Kidney (tissue), 14 donors: ENCODE measurements around the gene PLEKHA4. TPM values are rescaled to one million over a fixed set of nuclear protein-coding genes. Genes with fewer than 3 reads are reported as not detected.

Source experiments
- DNase-seq, 5 donors: peaks; one replicate each; pipeline ENCODE4 v3.0.0-alpha.2; 2013 to 2020
- FAIRE-seq: peaks from 2 replicates; lab custom pipeline; 2012; peaks lifted over from hg19 to GRCh38; lab: Jason Lieb, UNC
- H3K27ac ChIP-seq, 2 donors: one replicate each; pipeline ENCODE4 v1.7.0; 2013; ENCODE audit warnings: low read depth in 2 of 2, low read length in 2 of 2, inconsistent platforms in 1 of 2
- H3K27me3 ChIP-seq: one replicate; pipeline ENCODE4 v1.7.1; 2013; ENCODE audit warnings: low read length, inconsistent platforms; ENCODE audit not compliant: control insufficient read depth, insufficient read depth
- H3K36me3 ChIP-seq, 3 donors: one replicate each; pipeline versions ENCODE4 v1.7.0 to v1.7.1; 2013; ENCODE audit warnings: low read length in 3 of 3, control low read depth in 1 of 3, inconsistent platforms in 1 of 3; ENCODE audit not compliant: insufficient read depth in 3 of 3, control insufficient read depth in 2 of 3
- H3K4me1 ChIP-seq, 3 donors: one replicate each; pipeline versions ENCODE4 v1.7.0 to v1.7.1; 2013; ENCODE audit warnings: low read length in 3 of 3, inconsistent platforms in 1 of 3, low read depth in 1 of 3; ENCODE audit not compliant: control insufficient read depth in 2 of 3, insufficient read depth in 2 of 3
- H3K4me3 ChIP-seq, 3 donors: one replicate each; pipeline versions ENCODE4 v1.7.0 to v1.8.1; 2013; ENCODE audit warnings: low read length in 3 of 3, control low read depth in 1 of 3, inconsistent platforms in 1 of 3
- H3K9ac ChIP-seq, 3 donors: one replicate each; pipeline versions ENCODE4 v1.7.0 to v1.7.1; 2013; ENCODE audit warnings: low read length in 3 of 3, control low read depth in 1 of 3, inconsistent platforms in 1 of 3
- H3K9me3 ChIP-seq, 3 donors: one replicate each; pipeline versions ENCODE4 v1.7.0 to v1.7.1; 2013; ENCODE audit warnings: low read length in 3 of 3, control low read depth in 1 of 3, inconsistent platforms in 1 of 3; ENCODE audit not compliant: control insufficient read depth in 2 of 3, insufficient read depth in 1 of 3
- CTCF ChIP-seq: IDR thresholded peaks from 3 replicates; pipeline ENCODE4 v1.5.1; 2012; ENCODE audit warnings: mild to moderate bottlenecking, moderate library complexity, borderline replicate concordance; ENCODE audit not compliant: insufficient read depth; ENCODE audit errors: extremely low read depth
- intact Hi-C: fragments of 100-400 bp; cut with DNase I; formaldehyde crosslinking; loops from one replicate; pipeline ENCODE4 v1.11.1; 2022
- polyA plus RNA-seq: library from polyadenylated mRNA; stranded (reverse); fragments of 350-450 nt; fragmentation: Illumina TruSeq; extraction: RNeasy Lipid Tissue Mini Kit (QIAGEN cat#74804); gene quantifications from one replicate; pipeline ENCODE4 v1.2.3, GENCODE V29; 2014; ENCODE audit warnings: low read depth, low replicate concordance; ENCODE audit not compliant: insufficient read depth
- total RNA-seq: library from RNA; stranded (reverse); fragmentation: NEBNext Ultra II Directional; extraction: Animal tissue kit (Norgen Biotek cat#: 25700); gene quantifications from one replicate; pipeline ENCODE4 v1.2.1, GENCODE V29; 2021
- donor health status: control.
- donor health status: control.
- donor health status: control.
- donor health status: control.
- donor health status: control.
- donor health status: DM: yes; HTN: yes; CAD: no.
- donor health status: Normal renal cell carcinoma (clear cell type).

PLEKHA4 gene
- total and polyA plus RNA-seq, 2 donors from 2014 or later, result 22.9 to 79.1 TPM

DNA sequence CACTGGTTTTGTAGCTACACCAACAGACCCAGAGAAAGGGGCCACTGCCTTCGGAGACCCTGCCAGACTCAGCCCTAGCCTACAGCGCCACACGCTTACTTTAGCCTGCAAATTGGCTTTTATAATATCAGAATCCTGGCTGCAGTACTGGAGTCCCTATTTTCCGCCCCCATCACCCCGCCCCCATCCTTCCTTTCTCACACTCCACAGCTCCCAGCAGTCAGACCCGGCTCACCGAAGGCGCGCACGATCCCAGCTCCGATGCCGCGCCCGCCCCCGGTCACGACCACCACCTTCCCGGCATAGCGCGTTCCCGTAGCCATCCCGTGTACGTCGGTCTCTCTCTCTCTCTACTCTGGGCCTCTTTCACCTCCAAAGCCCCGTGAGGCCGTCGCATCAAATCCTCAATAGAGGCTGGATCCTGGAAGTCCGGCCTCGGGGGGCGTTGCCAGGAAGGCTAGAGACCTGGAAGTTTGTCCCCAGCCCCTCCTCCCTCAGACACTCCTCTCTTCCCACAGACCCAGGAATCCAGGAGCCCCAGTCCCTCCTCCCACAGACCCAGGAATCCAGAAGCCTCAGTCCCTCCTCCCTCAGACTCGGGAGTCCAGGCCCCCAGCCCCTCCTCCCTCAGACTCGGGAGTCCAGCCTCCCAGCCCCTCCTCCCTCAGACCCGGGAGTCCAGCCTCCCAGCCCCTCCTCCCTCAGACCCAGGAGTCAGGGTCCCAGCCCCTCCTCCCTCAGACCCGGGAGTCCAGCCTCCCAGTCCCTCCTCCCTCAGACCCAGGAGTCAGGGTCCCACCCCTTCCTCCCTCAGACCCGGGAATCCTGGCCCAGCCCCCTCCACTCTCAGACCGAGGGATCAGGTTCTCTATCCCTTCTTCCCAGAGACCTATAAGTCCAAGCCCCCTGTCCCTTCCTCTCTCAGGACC is 32.1 kb downstream of the PLEKHA4 start, which contains the start of gene HSD17B14:
HSD17B14 (minus strand) TSS at position 403 of the 929 bp plus-strand sequence; CDS start at position 323, 80 bp downstream.
- intact Hi-C loops, result loop anchor here (5.0 kb wide), 1 partner anchor 44 kb away; no protein-coding TSS in a partner anchor
- Histone ChIP-seq H3K4me3 (peak within 1 kb of the TSS; percentile 48 to 76 (median 73)), H3K9me3 (no peaks in the 10 kb centered on the region), H3K9ac (peak within 1 kb of the TSS; percentile 29 to 91 (median 55)), H3K27me3 (no peaks in the 10 kb centered on the region), H3K27ac (peak within 1 kb of the TSS; percentile 72 to 95), H3K4me1 (peaks cover 0 to 5% (median 2%) of the 10 kb centered on the region in 3 donors), H3K36me3 (peaks cover 0 to 3% (median 2%) of the 10 kb centered on the region in 3 donors)
- FAIRE-seq (no peak), DNase-seq (peak in 4 of 5 donors; percentile 67 to 88 (median 86))
- no peak for TF ChIP-seq CTCF

DNA sequence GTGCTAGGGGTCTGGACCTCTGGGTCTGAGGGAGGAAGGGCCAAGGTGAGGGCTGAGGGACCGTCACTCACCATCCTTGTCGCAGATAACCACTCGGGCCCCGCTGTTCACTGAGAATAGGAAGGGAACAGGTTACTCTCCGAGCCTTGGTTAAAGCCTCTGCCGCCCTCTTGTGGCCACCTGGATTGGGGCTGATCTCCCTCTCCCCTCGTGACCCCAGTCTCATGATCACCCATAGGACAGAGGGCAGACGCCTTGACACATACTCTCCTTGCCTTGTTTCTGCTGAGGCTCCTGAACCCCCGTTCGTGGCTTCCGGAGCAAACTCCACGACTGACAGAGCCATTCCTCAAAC is 32.7 kb downstream of the PLEKHA4 start:
- intact Hi-C loops, result loop anchor here (5.0 kb wide), 1 partner anchor 43 kb away; no protein-coding TSS in a partner anchor
- FAIRE-seq (no peak), DNase-seq (peak; percentile 92 to 96 (median 94))
- H3K27me3 ChIP-seq, result no peaks in the 10 kb centered on the region
- peak; percentile 84 for TF ChIP-seq CTCF
- H3K36me3 ChIP-seq, result peaks cover 0 to 8% (median 2%) of the 10 kb centered on the region in 3 donors
- peak overlapping the region; percentile 72 to 95 for H3K27ac ChIP-seq
- H3K9ac ChIP-seq, result peak overlapping the region; percentile 29 to 91 (median 38)
- peak overlapping the region; percentile 42 to 76 (median 73) for H3K4me3 ChIP-seq
- no peaks in the 10 kb centered on the region for H3K9me3 ChIP-seq
- H3K4me1 ChIP-seq, result peaks cover 0 to 5% (median 2%) of the 10 kb centered on the region in 3 donors

GRCh38 chr19:48833977-48834376 is 34.4 kb downstream of the PLEKHA4 start:
- peaks cover 0 to 5% (median 2%) of the 10 kb centered on the region in 3 donors for H3K4me1 ChIP-seq
- no peak for FAIRE-seq
- H3K9ac ChIP-seq, result no peak overlapping the region
- no peaks in the 10 kb centered on the region for H3K9me3 ChIP-seq
- intact Hi-C loops, result no loop called here
- H3K36me3 ChIP-seq, result peaks cover 0 to 8% (median 2%) of the 10 kb centered on the region in 3 donors
- peak overlapping the region in 1 of 3 donors; percentile 48 for H3K4me3 ChIP-seq
- DNase-seq, result no peak
- no peak overlapping the region for H3K27ac ChIP-seq
- TF ChIP-seq CTCF, result no peak
- no peaks in the 10 kb centered on the region for H3K27me3 ChIP-seq
